Measurements from ENCODE around the gene DCAF5.

- no peak for TF ChIP-seq CTCF (conservative IDR thresholded peaks at IDR 0.05)
- TF ChIP-seq EZH2 (IDR thresholded peaks at IDR 0.05; ENCODE audit: low read depth), result no peak
Measured at GRCh38 chr14:69005432-69006148, 147.3 kb downstream of the DCAF5 start.
